Transverse colon (tissue), 4 donors: ENCODE data around the gene FZD4.

Experiments used
- CTCF ChIP-seq, 5 experiments: fragments of 200-600 bp in 3 of 5; fragments of 450-650 bp in 2 of 5; sonication (generic) in 3 of 5; IDR thresholded peaks; 1 replicate in 2 of 5; 2 replicates in 3 of 5; pipeline ENCODE4 v1.5.1; 2016 to 2017; ENCODE audit warnings: antibody characterized with exemption in 5 of 5, inconsistent platforms in 3 of 5, mild to moderate bottlenecking in 2 of 5, moderate library complexity in 1 of 5
- POLR2A ChIP-seq: fragments of 450-650 bp; IDR thresholded peaks from one replicate; pipeline ENCODE4 v1.6.1; 2016; ENCODE audit warnings: antibody characterized with exemption, mild to moderate bottlenecking, moderate library complexity
- POLR2AphosphoS5 ChIP-seq, 3 donors: sonication (generic); formaldehyde crosslinking; IDR thresholded peaks; one replicate each; pipeline ENCODE4 v1.6.1; 2016; ENCODE audit warnings: antibody characterized with exemption in 3 of 3

GRCh38 chr11:86923999-86924766 is 31.0 kb downstream of the FZD4 start:
- TF ChIP-seq CTCF (IDR thresholded peaks at IDR 0.05), result no peak
- TF ChIP-seq POLR2A, result no peak
- no peak for TF ChIP-seq POLR2AphosphoS5 (IDR thresholded peaks at IDR 0.05)
